GM19452 (cell line): ENCODE measurements around the gene WDR44.

ENCODE experiments used
- ATAC-seq: cut with Tn5 transposase; IDR thresholded peaks from one replicate; pipeline ENCODE4 v1.9.1; 2021; ENCODE audit not compliant: unreplicated experiment

WDR44 gene

DNA sequence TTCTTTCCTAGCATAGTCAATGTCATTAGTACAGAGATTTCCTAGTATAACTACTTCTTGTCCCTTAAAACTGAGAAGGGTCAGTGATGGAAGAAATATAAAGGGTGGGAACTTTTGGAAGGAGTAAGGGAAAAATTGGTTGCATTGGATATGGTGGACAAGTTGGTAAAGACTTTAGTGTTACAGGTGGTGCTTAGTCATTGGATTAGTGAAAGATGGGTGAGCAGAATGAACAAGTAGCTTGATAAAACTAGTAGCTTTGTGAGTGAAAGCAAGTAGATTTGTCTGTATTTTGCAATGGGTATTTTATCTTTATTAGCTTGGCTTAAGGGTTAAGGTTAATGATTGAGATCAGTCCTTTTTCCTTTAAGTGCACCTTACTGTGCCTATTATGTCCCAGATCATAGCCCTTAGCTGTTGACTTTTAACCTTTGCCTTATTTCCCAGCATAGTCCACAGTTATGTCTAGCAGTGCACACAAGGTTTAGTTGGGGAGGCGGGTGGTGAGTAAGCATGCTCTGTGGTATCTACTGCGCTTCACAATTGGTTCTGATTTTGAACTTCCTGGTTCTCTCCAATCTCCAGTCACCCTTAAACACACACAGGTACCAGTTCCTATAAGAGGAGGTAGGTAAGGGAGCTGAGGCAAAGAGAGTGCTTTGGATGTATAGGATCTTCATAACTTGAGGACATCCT, 9.5 kb downstream of the WDR44 start:
- ATAC-seq: no peak

DNA sequence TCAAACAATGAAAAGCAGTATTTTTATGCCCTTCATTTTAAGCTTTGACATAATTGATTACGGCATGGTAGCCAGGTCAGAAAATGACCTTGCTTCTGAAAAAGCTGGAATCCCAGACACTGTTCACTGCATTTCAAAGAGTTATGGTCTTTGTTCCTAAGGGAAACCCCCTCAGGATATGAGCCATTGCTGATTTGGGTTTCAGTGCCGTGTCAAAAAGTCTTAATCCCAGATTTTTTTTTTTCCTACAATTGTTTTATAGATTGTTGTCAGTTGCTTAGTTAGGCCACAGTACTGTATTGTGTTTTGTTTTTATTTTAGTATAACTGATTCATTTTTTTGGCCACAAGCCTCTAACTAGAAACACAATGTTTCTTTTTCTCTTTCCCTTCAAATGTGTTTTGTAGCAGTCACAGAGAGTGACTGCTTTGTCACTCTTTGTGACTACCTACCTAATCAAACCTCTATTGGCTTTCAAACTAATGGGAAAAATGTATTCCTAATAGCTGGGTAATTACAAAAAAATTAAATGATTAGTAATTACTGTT, 10.3 kb downstream of the WDR44 start:
- ATAC-seq: no peak

DNA sequence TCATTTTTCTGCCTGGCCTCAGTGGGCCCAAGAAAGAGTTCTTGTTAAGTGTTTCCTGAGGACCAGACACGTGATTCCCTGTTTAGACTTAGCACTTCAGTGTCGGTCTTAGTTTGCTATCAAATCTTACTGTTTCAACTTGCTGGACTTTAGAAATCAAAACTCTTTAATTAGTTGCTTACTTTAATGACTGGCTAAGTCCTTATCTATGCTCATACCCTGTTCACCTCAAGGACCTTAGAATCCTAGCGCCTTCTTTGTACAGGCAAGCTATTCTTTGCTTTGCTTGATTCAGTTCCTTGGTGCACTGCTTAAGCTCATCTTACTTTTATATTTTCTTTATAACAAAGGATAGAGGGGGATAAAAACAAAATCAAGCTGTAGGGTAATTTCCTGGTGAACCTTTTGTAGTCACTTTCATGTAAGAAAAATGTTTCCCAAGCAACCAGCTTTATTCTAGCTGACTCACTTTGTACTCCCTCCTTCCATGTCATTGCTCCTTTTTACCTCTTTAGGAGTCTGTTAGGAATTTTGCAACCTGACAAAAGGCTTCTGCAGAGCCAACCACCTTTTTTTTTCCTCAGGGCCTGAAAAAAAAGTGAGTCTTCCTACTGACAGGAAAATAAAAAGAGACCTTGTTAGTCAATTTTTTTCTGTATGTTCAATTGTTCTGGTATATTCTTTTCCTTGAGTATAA, 14.7 kb downstream of the WDR44 start:
- ATAC-seq: no peak

DNA sequence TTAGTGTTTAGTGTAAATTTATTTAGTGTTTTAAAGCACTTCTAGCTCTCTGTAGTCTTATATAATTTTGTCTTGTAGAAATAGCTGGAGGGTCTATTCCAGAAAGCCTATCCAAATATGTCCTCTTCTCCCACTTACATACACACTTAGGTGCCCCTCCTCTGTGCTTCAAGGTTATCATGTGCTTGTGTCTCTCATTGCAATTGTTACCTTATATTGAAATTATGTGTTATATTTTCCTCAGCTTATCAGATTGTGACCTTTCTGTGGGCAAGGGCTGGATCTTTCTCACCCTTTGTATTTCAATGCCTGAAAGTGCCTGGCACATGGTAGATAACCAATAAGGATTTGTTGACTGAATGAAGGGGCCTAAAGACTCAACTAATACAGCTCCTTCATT, 18.4 kb downstream of the WDR44 start:
- ATAC-seq: no peak

DNA sequence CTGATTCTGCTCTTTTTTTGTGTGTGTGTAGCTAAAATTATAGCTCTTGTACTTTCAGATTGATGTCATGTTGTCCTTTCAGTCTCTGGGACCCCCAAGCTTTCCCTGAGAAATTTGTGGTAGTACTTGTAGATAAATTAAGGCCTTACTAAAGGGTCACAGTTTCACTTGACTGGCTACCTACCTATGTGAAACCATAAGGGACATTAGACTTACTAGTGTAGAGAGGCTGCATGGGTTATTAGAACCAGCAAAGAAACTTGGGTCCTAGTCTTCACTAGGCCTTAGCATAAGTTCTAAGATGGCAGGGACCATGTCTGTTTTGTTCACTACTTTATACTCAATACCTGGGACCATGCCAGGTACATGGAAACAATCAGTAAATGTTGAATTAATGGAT, 21.4 kb downstream of the WDR44 start:
- no peak for ATAC-seq

DNA sequence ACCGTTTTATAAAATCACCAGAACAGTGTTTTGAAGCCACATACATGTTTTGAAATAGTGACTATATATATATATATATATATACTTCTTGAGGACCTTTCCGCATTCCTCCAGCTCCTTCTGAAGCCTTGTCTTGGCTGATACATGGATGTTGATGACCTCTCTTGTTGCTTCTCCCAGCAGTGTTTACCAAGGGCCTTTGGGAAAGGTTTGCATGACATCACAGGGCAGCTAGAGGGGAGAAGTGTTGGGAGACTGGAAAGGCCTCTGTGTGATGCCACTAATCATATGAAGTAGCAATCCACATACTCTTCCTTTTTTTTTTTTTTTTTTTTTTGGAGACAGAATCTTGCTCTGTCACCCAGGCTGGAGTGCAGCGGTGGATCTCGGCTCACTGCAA, 22.5 kb downstream of the WDR44 start:
- ATAC-seq: no peak

DNA sequence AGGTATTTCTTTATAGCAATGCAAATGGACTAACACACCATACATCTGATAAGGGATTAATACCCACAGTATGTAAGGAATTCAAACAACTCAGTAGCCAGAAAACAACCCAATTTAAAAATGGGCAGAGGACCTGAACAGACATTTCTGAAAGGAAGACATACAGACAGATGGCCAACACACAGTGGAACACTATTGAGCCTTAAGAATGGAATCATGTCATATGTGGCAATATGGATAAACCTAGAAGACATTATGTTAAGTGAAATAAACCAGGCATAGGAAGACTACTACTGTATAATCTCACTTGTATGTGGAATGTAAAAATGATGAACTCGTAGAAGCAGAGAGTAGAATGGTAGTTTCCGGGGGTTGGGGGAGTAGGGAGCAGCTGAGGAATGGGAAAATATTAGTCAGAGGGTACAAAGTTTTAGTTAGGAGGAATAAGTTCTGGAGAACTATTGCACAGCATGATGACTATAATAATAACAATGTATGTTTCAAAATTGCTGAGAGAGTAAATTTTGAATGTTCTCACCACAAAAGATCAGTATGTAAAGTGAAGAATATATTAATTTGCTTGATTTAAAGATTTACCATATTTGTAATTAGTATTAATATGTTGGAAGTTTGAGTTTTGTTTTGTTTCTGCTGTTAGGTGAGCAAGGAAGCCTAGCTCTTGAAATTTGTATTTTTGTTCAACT, 25.2 kb downstream of the WDR44 start:
- ATAC-seq: no peak

DNA sequence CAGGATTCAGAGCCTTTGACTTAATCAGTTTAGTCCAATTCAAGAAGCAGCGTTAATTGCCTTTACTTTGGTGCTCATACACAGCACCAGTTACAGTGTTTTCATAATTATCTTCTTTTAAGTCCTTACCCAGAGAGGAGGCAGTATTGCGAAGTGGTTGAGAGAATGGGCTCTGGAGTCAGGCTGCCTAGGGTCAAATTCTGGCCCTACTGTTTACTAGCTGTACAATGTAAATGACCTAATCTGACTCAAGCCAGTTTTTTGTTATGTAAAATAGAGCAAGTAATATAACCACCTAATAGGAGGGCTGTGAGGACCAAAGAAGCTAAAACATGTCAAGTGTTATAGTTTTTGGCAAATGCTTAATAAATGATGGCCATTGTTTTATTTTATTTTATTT, 27.6 kb downstream of the WDR44 start:
- no peak for ATAC-seq

DNA sequence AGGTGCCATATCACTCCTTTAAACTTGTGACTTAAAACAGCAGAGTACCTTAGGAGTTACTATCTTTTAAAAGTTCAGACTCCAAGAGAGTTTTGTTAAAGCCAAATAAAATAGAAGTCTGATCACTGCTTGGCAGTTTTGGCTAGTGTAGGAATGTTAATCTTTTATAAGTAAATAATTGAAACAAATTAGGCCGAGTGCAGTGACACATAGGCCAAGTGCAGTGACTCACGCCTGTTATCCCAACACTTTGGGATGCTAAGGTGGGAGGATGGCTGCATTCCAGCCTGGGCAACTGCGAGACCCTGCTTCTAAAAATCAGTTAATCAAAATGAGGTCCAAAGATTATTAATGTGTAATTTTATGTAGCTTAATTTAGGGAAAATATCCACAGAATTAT, 37.2 kb downstream of the WDR44 start:
- ATAC-seq: no peak

DNA sequence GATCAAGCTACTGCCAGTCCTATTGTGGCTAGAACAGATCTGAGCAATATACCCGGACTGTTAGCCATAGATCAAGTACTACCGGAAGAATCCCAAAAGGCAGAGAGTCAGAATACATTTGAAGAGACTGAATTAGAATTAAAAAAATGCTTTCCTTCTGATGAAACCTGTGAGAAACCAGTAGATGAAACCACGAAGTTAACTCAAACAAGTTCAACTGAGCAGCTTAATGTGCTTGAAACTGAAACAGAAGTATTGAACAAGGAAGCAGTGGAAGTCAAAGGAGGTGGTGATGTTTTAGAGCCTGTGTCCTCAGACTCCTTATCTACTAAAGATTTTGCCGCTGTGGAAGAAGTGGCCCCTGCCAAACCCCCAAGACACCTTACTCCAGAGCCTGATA, 46.8 kb downstream of the WDR44 start:
- ATAC-seq: no peak

DNA sequence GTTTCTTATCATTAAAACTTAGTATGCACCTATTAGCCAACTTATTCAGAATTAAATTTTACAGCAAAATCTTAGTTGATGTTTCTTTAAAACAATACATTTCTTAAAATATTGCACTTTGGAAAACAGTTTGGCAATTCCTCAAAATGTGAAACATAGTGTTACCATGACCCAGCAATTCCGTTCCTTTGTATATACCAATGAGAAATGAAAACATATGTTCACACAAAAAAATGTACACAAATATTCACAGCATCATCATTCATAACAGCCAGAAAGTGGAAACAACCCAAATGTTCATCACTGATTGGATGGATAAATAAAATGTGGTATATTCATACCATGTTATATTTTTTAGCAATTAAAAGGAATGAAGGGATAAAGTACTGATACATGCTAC, 50.2 kb downstream of the WDR44 start:
- no peak for ATAC-seq

DNA sequence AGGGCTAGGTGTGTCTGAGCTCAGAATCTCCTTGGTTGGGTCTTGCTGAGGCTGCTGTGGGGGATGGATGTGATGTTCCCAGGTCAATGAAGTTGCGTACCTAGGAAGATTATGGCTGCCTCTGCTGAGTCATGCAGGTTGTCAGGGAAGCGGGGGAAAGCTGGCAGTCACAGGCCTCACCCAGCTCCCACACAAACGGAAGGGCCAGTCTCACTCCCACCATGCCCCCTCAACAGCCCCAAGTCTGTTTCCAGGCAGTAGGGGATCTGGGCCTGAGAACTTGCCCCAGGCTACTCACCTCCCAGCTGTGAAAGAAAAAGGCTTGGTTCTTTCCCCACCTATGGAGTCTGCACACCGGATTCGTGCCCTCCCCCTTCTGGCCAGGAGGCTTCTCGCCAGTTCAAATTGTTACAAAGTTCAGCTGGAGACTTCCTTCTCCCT, 72.9 kb downstream of the WDR44 start:
- ATAC-seq: no peak

DNA sequence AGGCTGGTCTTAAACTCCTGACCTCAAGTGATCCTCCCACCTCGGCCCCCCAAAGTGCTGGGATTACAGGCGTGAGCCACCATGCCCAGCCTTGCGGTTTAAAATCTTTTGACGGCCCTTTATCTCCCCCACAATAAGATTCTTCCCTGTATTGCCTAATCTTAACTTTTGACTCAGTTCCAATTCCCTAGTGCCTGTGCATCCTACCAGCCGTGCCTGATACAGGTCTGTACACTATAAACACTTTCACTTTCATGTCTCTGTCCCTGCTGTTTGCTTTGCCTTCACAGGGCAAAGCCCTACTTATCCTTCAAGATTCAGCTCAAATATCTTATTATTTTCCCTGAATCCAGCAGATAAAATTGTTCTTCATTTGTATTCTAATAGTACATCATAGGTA, 74.6 kb downstream of the WDR44 start:
- ATAC-seq: peak; percentile 55

DNA sequence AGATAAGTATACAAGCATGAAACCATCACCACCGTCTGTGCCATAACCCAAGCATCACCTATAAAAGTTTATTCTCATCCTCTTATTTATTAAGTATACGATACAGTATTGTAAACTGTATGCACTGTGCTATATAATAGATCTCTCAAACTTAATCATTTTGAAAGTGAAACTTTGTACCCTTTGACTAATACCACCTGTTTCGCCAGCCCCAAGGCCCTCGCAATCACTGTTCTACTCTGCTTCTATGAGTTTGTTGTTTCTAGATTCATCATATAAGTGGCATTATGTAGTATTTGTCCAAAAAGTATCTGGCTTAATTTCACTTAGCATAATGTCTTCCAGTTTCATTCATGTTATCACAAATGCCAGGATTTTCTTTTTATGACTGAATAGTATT, 77.7 kb downstream of the WDR44 start:
- ATAC-seq: peak; percentile 96

DNA sequence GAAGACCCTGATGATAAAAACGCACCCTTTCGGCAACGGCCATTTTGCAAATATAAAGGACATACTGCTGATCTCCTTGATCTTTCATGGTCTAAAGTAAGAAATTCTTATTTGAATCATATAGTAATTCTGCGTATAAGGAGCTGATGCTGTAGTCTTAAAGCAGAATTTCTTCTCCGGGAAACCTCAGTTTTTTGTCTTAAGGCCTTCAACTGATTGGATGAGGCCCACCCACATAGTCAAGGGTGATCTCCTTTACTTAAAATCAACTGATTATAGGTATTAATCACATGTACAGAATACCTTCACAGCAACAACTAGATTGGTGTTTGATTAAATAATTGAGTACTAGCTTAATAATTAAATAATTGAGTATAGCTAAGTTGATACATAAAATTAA, 86.9 kb downstream of the WDR44 start:
- no peak for ATAC-seq

DNA sequence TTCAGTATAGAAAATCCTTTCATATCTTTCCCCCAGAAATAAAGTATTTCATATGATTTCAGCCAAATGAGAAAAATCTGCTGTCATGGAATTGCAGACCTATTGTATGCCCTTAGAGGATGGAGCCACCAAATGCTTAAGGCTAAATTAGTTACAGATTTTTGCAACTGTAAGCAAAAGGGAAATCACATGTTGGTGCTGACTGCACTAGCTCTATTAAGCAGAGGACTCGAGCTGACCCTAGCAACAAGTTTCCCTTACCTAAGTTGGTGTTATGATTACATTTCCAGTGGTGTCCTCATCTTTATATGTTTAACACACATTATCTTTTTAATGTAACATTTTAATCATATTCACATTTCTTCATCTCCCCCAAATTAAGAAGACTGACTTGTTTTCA, 91.4 kb downstream of the WDR44 start:
- no peak for ATAC-seq

DNA sequence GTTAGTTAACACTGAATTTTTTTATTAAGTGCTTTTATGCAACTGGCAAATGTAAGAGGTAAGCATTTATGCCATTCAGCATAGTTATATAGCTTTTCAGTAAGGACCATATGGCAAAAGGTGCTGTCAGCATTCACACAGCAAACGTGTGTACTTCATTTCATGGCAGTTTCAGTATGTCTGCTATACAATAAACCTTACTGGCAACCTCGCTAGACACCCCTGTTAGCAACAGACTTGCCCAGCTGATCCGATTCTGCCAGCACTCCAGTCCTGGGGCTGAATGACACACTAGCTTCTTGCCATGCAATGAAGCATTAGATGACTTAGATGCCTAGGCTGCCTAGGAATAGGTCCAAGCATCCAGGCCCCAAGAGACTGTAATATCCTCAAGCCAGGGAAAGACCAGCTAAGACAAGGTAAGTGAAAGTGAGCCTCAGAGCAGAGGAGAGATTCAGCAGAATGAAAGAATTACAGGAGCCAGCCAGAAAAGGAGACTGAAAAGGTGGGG, 102.4 kb downstream of the WDR44 start:
- no peak for ATAC-seq

DNA sequence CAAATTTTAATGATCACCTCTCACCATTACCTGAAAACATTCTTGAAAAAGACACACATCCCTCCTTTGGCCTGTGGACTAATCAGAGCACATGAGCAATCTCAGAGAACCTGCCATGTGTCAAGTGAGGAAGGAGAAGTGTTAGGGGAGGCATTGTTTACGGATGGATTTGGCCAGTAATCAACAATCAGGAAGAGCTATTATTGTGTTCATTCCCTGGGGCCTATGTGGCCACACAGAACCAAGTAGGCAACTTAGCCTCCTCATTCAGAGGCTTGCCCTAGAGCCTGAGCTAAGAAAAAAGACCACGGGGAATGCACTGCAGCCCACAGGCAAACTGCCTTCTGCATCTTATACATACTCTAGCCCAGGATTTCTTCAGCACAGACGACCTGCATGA, 109.1 kb downstream of the WDR44 start:
- no peak for ATAC-seq

DNA sequence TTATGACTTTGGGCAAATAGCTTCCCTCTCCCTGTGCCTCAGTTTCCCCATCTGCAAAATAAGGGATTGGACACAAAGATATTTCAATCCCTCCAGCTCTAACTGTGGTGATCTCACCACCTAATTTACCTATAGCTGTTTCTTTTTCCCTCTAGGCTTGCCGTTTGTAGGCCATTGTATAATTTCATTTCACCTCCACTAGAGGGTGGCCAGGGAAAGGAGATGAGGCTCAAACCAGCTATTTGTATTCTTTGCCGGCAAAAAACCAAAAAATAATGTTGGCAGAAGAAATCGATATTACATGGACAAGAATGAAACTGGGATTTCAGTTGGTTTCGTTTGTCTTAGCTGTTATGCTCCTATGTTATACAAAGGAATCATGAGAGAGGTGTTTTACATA, 113.6 kb downstream of the WDR44 start:
- no peak for ATAC-seq

DNA sequence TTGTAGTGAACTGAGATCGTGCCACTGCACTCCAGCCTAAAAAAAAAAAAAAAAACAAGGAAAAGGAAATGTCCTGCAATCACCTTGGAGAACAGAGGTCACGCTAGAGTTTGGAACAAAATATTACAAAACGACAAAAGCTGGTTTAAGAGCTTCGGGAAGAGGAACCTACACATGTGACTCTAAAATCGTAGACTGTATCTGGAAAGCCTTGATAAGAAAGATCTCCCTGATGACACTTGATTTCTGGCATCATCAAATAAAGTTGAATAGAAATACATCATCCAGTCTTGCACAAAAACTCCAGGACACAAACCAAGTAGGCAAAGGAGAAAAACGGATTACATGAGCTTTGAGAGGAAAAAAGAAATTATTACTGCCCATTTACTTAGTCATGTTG, 118.6 kb downstream of the WDR44 start:
- no peak for ATAC-seq

DNA sequence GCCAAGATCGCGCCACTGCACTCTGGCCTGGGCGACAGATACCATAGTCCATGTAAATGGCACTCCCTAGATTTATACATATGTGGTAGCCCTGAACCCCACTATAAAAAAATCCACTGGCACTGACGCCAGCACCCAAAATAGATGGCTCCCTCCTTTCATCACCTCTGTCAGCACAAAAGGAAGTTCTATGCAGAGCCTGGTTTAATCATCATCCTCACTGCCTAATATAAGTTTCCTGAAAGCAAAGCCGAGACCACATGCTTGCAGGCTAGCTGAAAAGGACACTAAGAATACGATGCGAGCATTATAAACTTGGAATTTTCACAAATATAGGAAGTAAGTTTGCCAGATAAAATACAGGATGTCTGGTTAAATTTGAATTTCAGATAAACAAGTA, 122.2 kb downstream of the WDR44 start:
- ATAC-seq: no peak
